K562 (cell line): ENCODE data around the gene EFCAB9. TPM values are rescaled to one million over a fixed set of nuclear protein-coding genes. Genes with fewer than 3 reads are reported as not detected.
A peak's percentile ranks its signal among the peaks of the same experiment; 100 is the strongest.

Experiments used
- ARID2 ChIP-seq: fragments of 450-650 bp; IDR thresholded peaks from 2 replicates; pipeline ENCODE4 v1.6.1; 2017; ENCODE audit warnings: antibody characterized with exemption, mild to moderate bottlenecking
- CBFA2T3 ChIP-seq: fragments of 450-650 bp; IDR thresholded peaks from 2 replicates; pipeline ENCODE4 v1.6.1; 2017
- CBX2 ChIP-seq: fragments of 200-600 bp; sonication (generic); IDR thresholded peaks from one replicate; pipeline ENCODE4 v1.6.1; 2012; ENCODE audit warnings: mild to moderate bottlenecking, low read length, inconsistent platforms; ENCODE audit not compliant: insufficient read depth, poor library complexity, severe bottlenecking
- JUND ChIP-seq, 2 experiments: IDR thresholded peaks; 2 replicates in 1 of 2; 3 replicates in 1 of 2; pipeline ENCODE4 v1.6.1; 2011; ENCODE audit warnings: borderline replicate concordance in 2 of 2, low read depth in 2 of 2, low read length in 2 of 2, improper control_type of control experiment in 1 of 2, missing biosample characterization in 1 of 2, missing genetic modification characterization in 1 of 2, missing genetic modification reagents in 1 of 2
- L3MBTL2 ChIP-seq: fragments of 450-650 bp; IDR thresholded peaks from 2 replicates; pipeline ENCODE4 v1.6.1; 2016; ENCODE audit warnings: mild to moderate bottlenecking, moderate library complexity
- MAFF ChIP-seq: IDR thresholded peaks from 2 replicates; pipeline ENCODE4 v1.6.1; 2012; ENCODE audit warnings: low read length, improper control_type of control experiment
- NEUROD1 ChIP-seq: fragments of 150-350 bp; IDR thresholded peaks from 2 replicates; pipeline ENCODE4 v1.6.1; 2014; ENCODE audit warnings: borderline replicate concordance, low read length, low read depth; ENCODE audit not compliant: partially characterized antibody
- NFRKB ChIP-seq: fragments of 450-650 bp; IDR thresholded peaks from 2 replicates; pipeline ENCODE4 v1.6.1; 2016; ENCODE audit warnings: low read depth
- POLR2AphosphoS5 ChIP-seq: IDR thresholded peaks from 2 replicates; pipeline ENCODE4 v1.6.1; 2011; ENCODE audit warnings: mild to moderate bottlenecking, low read depth, low read length, moderate library complexity; ENCODE audit not compliant: control insufficient read depth, insufficient read depth
- POLR2G ChIP-seq: fragments of 200-400 bp; formaldehyde crosslinking; IDR thresholded peaks from 2 replicates; pipeline ENCODE4 v1.6.1; 2017; ENCODE audit warnings: low read depth, mild to moderate bottlenecking, antibody characterized with exemption, low read length, moderate library complexity
- RBFOX2 ChIP-seq: fragments of 200-400 bp; formaldehyde crosslinking; IDR thresholded peaks from 2 replicates; pipeline ENCODE4 v1.6.1; 2017; ENCODE audit warnings: low read depth, mild to moderate bottlenecking, low read length, moderate library complexity
- RBM22 ChIP-seq: fragments of 200-400 bp; formaldehyde crosslinking; IDR thresholded peaks from 2 replicates; pipeline ENCODE4 v1.6.1; 2018; ENCODE audit warnings: low read length, low read depth; ENCODE audit not compliant: poor library complexity, severe bottlenecking
- RBM25 ChIP-seq: fragments of 200-400 bp; formaldehyde crosslinking; IDR thresholded peaks from 2 replicates; pipeline ENCODE4 v1.6.1; 2018; ENCODE audit warnings: low read length, low read depth, moderate library complexity; ENCODE audit not compliant: severe bottlenecking
- RHOXF2B ChIP-seq: fragments of 250-450 bp; sonication (Bioruptor Pico); conservative IDR thresholded peaks from 2 replicates; pipeline ENCODE4 v1.5.1; 2021
- SMAD2 ChIP-seq: fragments of 150-350 bp; IDR thresholded peaks from 2 replicates; pipeline ENCODE4 v1.6.1; 2014; ENCODE audit warnings: low read depth, mild to moderate bottlenecking, low read length
- SMARCE1 ChIP-seq: fragments of 450-650 bp; IDR thresholded peaks from 2 replicates; pipeline ENCODE4 v1.7.1; 2016; ENCODE audit warnings: mild to moderate bottlenecking
- SREBF1 ChIP-seq: fragments of 150-350 bp; IDR thresholded peaks from 2 replicates; pipeline ENCODE4 v1.6.1; 2014; ENCODE audit warnings: antibody characterized with exemption, low read depth, low read length, borderline replicate concordance
- TCF7L2 ChIP-seq: fragments of 150-350 bp; IDR thresholded peaks from 2 replicates; pipeline ENCODE4 v1.6.1; 2016; ENCODE audit warnings: low read depth, mild to moderate bottlenecking, low read length, moderate library complexity
- TOE1 ChIP-seq, 2 experiments: fragments of 450-650 bp in 1 of 2; sonication (generic) in 1 of 2; formaldehyde crosslinking in 1 of 2; IDR thresholded peaks; 2 replicates each; pipeline versions ENCODE4 v1.7.1 to v1.8.0; 2016 to 2022; ENCODE audit warnings: borderline replicate concordance in 2 of 2, mild to moderate bottlenecking in 2 of 2, antibody characterized with exemption in 1 of 2, inconsistent platforms in 1 of 2, low read depth in 1 of 2, missing genetic modification reagents in 1 of 2, moderate library complexity in 1 of 2
- U2AF2 ChIP-seq: fragments of 200-400 bp; formaldehyde crosslinking; optimal IDR thresholded peaks from 2 replicates; pipeline ENCODE3; 2017; ENCODE audit warnings: low read depth, mild to moderate bottlenecking, low read length
- ZC3H4 ChIP-seq: sonication (generic); formaldehyde crosslinking; IDR thresholded peaks from 2 replicates; pipeline ENCODE4 v1.9.0; 2021; ENCODE audit warnings: missing genetic modification reagents, borderline replicate concordance
- ZNF143 ChIP-seq: sonication (generic); formaldehyde crosslinking; IDR thresholded peaks from 2 replicates; pipeline ENCODE4 v1.9.0; 2022; ENCODE audit warnings: mild to moderate bottlenecking, missing genetic modification reagents
- polyA plus RNA-seq, 8 experiments: library from polyadenylated mRNA; depleted of rRNA in 4 of 8; stranded (reverse) in 5 of 8; unstranded in 3 of 8; fragments of >200 nt; fragmentation: Nextera tagmentation in 2 of 8; fragmentation: Illumina TruSeq in 1 of 8; extraction: Ambion mirVana in 2 of 8; extraction: Trizol in 1 of 8; gene quantifications; 2 replicates each; pipeline versions ENCODE4 v1.2.1 to v1.2.3, GENCODE V29; 2011 to 2014; ENCODE audit warnings: inconsistent platforms in 1 of 8, missing spikeins in 1 of 8
- total RNA-seq, 7 experiments: library from RNA; depleted of rRNA in 6 of 7; stranded (reverse); fragments of >200 nt in 6 of 7; fragmentation: Illumina TruSeq in 2 of 7; extraction: Trizol in 2 of 7; gene quantifications; 2 replicates each; pipeline versions ENCODE4 v1.2.1 to v1.2.3, GENCODE V29; 2011 to 2021; ENCODE audit warnings: low replicate concordance in 1 of 7
- TF ChIP-seq, protein P1 (sequence below): fragments of 250-450 bp; sonication (Bioruptor Pico); IDR thresholded peaks from 2 replicates; pipeline ENCODE4 v1.8.0; 2021; ENCODE audit warnings: moderate library complexity, mild to moderate bottlenecking, inconsistent platforms
- TF ChIP-seq, protein P2 (sequence below): fragments of 450-650 bp; IDR thresholded peaks from 2 replicates; pipeline ENCODE4 v1.7.1; 2018; ENCODE audit warnings: mild to moderate bottlenecking, low read depth; ENCODE audit not compliant: partially characterized antibody

EFCAB9 gene
- total and polyA plus RNA-seq, 9 of the 15 experiments (the other 6 are each of a cell fraction or from before 2014, with no cell fraction given) = not detected

DNA sequence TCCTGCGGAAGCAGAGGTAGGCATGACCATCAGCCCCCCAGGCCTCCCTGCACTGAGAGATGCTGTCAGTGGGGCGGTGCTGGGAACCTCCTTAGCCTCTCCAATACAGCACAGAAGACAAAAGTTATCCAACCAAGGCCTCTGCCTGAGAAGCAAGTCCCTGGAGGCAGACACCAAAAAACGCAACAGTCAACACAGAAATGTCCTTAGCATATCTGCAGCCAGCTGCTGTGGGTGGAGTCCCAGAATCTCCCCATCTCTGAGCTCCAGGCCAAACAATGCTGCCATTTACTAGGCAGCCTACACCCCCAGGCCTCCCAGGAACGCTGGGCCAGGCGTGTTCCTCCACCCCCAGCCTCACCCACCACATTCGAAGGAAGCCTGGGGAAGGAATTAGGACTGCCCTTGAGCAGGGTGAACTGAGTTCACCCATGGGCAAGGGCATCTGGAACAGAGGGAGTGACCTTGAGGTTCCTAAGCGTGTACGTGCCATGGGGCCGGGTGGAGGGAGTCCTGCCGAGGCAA is 49.6 kb upstream of the EFCAB9 start (continued):
- TF ChIP-seq ZNF143 (CRISPR knock-in tag) = no peak
- peak; percentile 57; the same call in 1 of the 2 replicates for TF ChIP-seq L3MBTL2
- no peak for TF ChIP-seq U2AF2
- TF ChIP-seq RBM25 = no peak
- no peak for TF ChIP-seq CBX2
- peak; percentile 50; the same call in 1 of the 2 replicates for TF ChIP-seq JUND (IDR thresholded peaks at IDR 0.05; ENCODE audit: borderline replicate concordance, low read depth, low read length)
- peak; percentile 25; the same call in 2 of the 3 replicates for TF ChIP-seq JUND (tag; IDR thresholded peaks at IDR 0.05; ENCODE audit: borderline replicate concordance, low read depth, low read length)
- TF ChIP-seq MAFF = no peak
- TF ChIP-seq POLR2AphosphoS5 = peak; percentile 46; the same call in 1 of the 2 replicates
- TF ChIP-seq SREBF1 = no peak
- no peak for TF ChIP-seq RHOXF2B (CRISPR knock-in tag)
- TF ChIP-seq POLR2G = no peak
- TF ChIP-seq ARID2 = no peak
- TF ChIP-seq CBFA2T3 = peak; percentile 87
- TF ChIP-seq SMARCE1 = peak; percentile 12; the same call in 1 of the 2 replicates
- peak; percentile 44 for TF ChIP-seq RBFOX2
- no peak for TF ChIP-seq RBM22
- no peak for TF ChIP-seq TOE1 (IDR thresholded peaks at IDR 0.05; ENCODE audit: borderline replicate concordance)
- no peak for TF ChIP-seq TOE1 (CRISPR knock-in tag; IDR thresholded peaks at IDR 0.05; ENCODE audit: borderline replicate concordance, low read depth)
- TF ChIP-seq, protein P1, sequence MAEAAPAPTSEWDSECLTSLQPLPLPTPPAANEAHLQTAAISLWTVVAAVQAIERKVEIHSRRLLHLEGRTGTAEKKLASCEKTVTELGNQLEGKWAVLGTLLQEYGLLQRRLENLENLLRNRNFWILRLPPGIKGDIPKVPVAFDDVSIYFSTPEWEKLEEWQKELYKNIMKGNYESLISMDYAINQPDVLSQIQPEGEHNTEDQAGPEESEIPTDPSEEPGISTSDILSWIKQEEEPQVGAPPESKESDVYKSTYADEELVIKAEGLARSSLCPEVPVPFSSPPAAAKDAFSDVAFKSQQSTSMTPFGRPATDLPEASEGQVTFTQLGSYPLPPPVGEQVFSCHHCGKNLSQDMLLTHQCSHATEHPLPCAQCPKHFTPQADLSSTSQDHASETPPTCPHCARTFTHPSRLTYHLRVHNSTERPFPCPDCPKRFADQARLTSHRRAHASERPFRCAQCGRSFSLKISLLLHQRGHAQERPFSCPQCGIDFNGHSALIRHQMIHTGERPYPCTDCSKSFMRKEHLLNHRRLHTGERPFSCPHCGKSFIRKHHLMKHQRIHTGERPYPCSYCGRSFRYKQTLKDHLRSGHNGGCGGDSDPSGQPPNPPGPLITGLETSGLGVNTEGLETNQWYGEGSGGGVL (CRISPR knock-in tag) = no peak
- TF ChIP-seq NEUROD1 = no peak
- no peak for TF ChIP-seq ZC3H4 (CRISPR knock-in tag)
- TF ChIP-seq, protein P2, sequence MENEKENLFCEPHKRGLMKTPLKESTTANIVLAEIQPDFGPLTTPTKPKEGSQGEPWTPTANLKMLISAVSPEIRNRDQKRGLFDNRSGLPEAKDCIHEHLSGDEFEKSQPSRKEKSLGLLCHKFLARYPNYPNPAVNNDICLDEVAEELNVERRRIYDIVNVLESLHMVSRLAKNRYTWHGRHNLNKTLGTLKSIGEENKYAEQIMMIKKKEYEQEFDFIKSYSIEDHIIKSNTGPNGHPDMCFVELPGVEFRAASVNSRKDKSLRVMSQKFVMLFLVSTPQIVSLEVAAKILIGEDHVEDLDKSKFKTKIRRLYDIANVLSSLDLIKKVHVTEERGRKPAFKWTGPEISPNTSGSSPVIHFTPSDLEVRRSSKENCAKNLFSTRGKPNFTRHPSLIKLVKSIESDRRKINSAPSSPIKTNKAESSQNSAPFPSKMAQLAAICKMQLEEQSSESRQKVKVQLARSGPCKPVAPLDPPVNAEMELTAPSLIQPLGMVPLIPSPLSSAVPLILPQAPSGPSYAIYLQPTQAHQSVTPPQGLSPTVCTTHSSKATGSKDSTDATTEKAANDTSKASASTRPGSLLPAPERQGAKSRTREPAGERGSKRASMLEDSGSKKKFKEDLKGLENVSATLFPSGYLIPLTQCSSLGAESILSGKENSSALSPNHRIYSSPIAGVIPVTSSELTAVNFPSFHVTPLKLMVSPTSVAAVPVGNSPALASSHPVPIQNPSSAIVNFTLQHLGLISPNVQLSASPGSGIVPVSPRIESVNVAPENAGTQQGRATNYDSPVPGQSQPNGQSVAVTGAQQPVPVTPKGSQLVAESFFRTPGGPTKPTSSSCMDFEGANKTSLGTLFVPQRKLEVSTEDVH = no peak
- TF ChIP-seq NFRKB = peak; percentile 72
- TF ChIP-seq SMAD2 = no peak
- TF ChIP-seq TCF7L2 = no peak
